ENCODE results near the gene GON4L.
A peak's percentile ranks its signal among the peaks of the same experiment; 100 is the strongest.
"Not testable (repeated sequence)": the region's sequence is repeated elsewhere in the genome, so short reads cannot be mapped to it uniquely, and the experiment has no call there.

Gene GON4L

GRCh38 chr1:155872527-155872926, 15.5 kb upstream of the GON4L start:
- DNase-seq (ENCODE audit: low spot score), result no peak

DNA sequence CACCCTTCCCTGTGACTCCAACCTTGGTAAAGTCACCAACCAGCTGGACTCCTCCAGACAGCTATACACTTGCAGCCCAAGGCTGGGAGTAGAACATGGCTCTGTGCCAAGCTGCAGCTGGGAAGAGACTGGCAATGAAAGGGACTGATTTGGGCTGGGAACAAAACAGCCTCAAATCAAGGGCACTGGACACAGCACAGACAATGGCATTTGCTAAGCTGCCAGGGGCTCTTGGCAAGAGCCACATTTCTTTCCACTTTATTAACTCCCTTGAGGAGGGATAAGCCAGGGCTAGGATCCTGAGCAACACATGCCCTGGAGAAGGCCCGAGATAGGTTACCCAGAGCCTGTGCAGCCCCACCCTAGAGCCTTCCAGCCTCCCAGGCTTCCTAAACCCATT, 14.4 kb upstream of the GON4L start:
- DNase-seq (ENCODE audit: low spot score), result no peak
- FAIRE-seq, result no peak

More at GRCh38 chr1:155872527-155872926, 15.5 kb upstream of the GON4L start:
- FAIRE-seq, result no peak

DNA sequence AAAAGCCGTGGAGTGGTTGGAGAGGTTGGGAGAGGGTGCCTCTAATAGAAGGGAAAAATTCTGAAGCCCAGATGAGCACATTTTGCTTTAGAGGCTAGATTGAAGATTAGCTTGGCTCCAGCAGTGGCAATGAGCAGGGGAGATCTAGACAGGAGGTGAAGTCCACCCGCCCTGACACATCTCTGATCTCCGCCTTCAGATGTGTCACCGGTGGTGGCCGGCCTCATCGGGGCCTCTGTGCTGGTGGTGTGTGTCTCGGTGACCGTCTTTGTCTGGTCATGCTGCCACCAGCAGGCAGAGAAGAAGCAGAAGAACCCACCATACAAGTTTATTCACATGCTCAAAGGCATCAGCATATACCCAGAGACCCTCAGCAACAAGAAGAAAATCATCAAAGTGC, 10.8 kb upstream of the GON4L start:
- FAIRE-seq (no peak), DNase-seq (ENCODE audit: low spot score) (no peak)

DNA sequence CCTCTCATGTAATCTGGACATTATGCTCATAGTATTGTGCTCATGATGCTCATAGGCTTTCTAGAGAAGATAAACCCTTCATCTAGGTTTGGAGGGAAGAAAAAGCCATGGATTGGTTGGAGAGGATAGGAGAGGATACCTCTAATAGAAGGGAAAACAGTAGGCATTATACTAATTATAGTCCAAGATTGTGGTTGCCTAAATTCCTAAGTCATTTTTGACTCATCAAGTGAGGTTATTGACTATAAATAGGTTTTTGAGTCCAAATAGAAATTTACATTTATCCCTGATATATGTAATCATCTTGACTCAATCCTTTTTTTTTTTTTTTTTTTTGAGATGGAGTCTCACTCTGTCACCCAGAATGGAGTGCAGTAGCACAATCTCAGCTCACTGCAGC, 7.4 kb upstream of the GON4L start:
- FAIRE-seq, result no peak

GRCh38 chr1:155861896-155862295, 4.9 kb upstream of the GON4L start:
- DNase-seq (ENCODE audit: low spot score) (no peak), FAIRE-seq (no peak)

More for the DNA sequence above, 7.4 kb upstream of the GON4L start:
- DNase-seq (ENCODE audit: low spot score), result no peak

DNA sequence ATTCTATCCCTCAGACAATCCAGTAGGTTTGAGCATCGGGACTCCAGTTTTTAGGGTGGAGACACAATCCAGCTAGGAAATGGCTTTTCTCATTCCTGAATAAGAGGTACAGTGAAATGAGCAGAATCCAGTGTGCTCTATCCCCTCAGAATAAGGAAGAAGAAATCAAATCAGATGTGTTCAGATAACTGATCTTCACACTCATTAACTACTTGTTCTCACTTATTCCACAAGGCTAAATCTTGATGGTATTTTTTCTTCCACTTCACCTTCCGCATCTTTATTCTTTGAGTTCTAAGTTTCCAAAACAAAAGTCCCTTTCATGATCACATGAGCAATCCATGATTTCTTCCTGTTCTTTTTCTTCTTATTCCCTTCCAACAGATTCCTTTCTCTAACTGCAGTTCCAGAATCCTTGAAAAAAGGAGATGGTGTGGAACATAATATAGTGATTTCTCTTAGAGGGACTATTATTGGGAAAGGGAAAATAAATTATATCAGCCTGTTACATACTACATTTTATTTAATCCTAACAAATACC, 4.0 kb upstream of the GON4L start:
- no peak for FAIRE-seq
- no peak for DNase-seq (ENCODE audit: low spot score)

DNA sequence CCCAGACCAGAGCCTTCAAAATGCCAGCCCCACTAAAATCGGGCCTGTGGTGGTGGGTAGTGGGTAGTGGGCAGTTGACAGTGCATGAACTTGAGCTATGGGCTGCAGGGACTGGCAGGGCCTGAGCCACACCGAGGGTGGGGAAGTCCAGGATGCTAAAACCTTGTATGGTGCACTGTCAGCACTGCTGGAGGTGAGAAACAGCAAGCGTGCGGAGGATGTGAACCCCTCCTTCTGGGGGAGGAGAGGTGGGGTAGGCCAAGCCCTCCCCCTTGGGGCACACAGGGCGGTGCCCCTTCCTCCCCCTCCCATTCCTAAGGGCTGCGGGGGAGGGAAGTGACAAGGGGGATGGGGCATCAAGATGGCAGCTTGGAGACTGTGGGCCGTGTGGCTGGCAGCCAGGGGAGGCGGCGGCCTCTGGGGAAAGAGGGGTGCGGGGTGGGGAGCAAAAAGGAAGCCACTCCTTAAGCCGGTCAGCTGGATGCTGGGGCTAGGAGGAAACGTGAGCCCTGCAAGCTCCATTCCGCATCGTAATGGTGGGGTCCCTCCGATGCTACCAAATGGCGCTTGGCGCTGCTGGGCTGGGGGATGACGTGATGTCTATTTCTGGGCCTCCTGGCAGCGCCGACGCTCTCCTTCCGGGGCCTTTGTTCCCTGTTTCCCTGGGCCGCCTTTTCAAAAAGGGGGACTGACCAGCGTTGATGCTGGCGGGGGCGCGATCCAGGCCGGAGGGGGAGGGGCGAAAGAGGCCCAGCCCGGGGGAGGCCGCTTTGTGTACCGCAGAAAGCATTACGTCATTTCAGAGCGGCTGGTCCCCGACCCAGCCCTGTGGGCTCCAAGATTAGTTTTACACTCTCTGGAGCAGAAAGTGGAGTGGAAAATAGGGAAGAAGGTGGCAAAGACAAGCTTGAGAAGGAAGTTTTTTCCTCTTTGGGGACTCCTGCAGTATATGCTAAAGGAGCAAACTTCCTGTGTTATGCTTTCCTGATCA, 3.2 kb upstream of the GON4L start:
- DNase-seq (ENCODE audit: low spot score) (peak; percentile 68), FAIRE-seq (no peak)

DNA sequence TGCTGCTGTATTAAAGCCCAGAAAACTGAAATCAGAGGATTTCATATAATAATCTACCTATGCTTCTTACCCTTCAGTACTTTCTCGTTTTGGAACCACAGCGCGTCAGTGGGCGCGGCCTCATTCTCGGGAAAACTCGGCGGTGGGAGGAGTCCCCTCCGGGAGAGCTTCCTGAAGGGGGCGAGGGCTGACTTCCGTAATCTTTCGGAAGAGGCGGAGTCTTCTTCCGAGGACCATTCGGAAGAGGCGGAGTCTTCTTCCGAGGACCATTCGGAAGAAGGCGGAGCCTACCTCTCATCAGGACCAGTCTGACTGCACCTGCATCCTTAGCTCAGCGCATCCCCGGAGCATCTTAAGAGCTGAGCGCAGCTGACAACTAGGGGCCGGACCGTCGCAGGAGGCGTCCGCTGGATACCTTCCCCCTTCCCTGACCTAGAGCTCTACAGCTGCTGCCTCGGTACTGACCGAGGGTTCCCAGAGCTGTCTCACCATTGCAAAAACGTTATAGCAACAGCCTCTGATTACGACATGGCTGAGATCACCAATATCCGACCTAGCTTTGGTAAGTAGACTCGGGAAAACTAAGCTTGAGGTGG, 2.3 kb upstream of the GON4L start, which contains the start of gene SYT11:
SYT11 (plus strand) TSS at position 334 of the 596 bp plus-strand sequence; CDS start at position 529, 195 bp downstream.
- peak; percentile 95 for DNase-seq (ENCODE audit: low spot score)
- FAIRE-seq, result no peak

- FAIRE-seq, result no peak
These were observed 1.8 kb upstream of the GON4L start for GRCh38 chr1:155858800-155859233.

GRCh38 chr1:155856257-155856974, 598 bp downstream of the GON4L start:
- DNase-seq (ENCODE audit: low spot score) (no peak), FAIRE-seq (no peak)

More at GRCh38 chr1:155858800-155859233, 1.8 kb upstream of the GON4L start:
- DNase-seq (ENCODE audit: low spot score), result peak; percentile 18

- FAIRE-seq, result no peak
These were observed 6.7 kb downstream of the GON4L start for GRCh38 chr1:155850345-155850744.

GRCh38 chr1:155847823-155848529, 9.0 kb downstream of the GON4L start:
- FAIRE-seq, result no peak
- no peak for DNase-seq (ENCODE audit: low spot score)

More at GRCh38 chr1:155850345-155850744, 6.7 kb downstream of the GON4L start:
- no peak for DNase-seq (ENCODE audit: low spot score)

GRCh38 chr1:155844860-155845421, 12.1 kb downstream of the GON4L start:
- DNase-seq (ENCODE audit: low spot score) (no peak), FAIRE-seq (no peak)

GRCh38 chr1:155840386-155840785, 16.6 kb downstream of the GON4L start:
- FAIRE-seq (no peak), DNase-seq (ENCODE audit: low spot score) (no peak)

- FAIRE-seq, result no peak
- DNase-seq (ENCODE audit: low spot score), result no peak
These were observed 21.5 kb downstream of the GON4L start for GRCh38 chr1:155835548-155835947.

DNA sequence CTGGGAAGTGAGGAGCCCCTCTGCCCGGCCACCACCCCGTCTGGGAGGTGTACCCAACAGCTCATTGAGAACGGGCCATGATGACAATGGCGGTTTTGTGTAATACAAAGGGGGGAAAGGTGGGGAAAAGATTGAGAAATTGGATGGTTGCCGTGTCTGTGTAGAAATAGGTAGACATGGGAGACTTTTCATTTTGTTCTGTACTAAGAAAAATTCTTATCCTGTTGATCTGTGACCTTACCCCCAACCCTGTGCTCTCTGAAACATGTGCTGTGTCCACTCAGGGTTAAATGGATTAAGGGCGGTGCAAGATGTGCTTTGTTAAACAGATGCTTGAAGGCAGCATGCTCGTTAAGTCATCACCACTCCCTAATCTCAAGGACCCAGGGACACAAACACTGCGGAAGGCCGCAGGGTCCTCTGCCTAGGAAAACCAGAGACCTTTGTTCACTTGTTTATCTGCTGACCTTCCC, 22.1 kb downstream of the GON4L start:
- FAIRE-seq; DNase-seq (ENCODE audit: low spot score): not testable (repeated sequence)

- FAIRE-seq (no peak), DNase-seq (ENCODE audit: low spot score) (no peak)
These were observed 22.6 kb downstream of the GON4L start for GRCh38 chr1:155834296-155834926.

GRCh38 chr1:155833665-155834295, 23.2 kb downstream of the GON4L start:
- no peak for FAIRE-seq
- DNase-seq (ENCODE audit: low spot score), result no peak

DNA sequence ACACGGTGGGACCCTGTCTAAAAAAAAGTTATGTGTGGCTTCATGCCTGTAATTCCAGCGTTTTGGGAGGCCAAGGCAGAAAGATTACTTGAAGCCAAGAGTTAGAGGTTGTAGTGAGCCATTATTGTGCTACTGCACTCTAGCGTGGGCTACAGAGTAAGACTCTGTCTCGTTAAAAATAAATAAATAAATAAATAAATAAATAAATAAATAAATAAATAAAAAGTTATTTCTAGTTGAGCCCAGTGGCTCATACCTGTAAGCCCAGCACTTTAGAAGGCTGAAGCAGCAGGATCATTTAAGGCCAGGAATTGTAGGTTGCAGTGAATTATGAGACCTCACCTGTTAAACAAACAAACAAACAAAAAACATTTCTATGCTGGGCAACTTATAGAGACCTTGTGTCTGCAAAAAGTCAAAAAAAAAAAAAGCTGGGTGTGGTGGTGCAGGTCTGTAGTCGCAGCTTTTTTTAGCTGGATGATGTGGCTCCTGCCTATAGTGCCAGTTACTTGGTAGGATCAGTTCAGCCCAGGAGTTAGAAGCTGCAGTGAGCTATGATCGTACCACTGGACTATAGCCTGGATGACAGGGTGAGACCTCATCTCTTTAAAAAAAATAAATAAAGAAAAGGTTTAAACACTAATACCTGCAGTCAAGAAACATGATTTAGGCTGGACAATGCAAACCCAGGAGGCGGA, 25.6 kb downstream of the GON4L start:
- DNase-seq (ENCODE audit: low spot score) (no peak), FAIRE-seq (no peak)
